Measurements from ENCODE around the gene HAPLN3. TPM values are rescaled to one million over a fixed set of nuclear protein-coding genes. Genes with fewer than 3 reads are reported as not detected.
A peak's percentile ranks its signal among the peaks of the same experiment; 100 is the strongest.
"Not testable (repeated sequence)": the region's sequence is repeated elsewhere in the genome, so short reads cannot be mapped to it uniquely, and the experiment has no call there.

HAPLN3 gene
- polyA plus RNA-seq, 2 of the 4 experiments (the other 2 are of a cell fraction) = 8.5 to 39.7 TPM

GRCh38 chr15:88928192-88928591, 32.8 kb upstream of the HAPLN3 start:
- not testable (repeated sequence) for ATAC-seq; DNase-seq (ENCODE audit: low read depth in 1 of 2, low spot score in 1 of 2); FAIRE-seq; H3K4me3 ChIP-seq; H3K9me3 ChIP-seq; H3K27ac ChIP-seq; H3K4me2 ChIP-seq
- ChIA-PET CTCF (interaction anchor here (0.8 kb wide), 1 partner anchor 23 kb away, joined by 3 read pairs; no protein-coding TSS in a partner anchor), POLR2A (interaction anchor here (1.0 kb wide), 1 partner anchor 15 kb away, joined by 3 read pairs; the partner anchor contains the start of gene MFGE8)
- peaks cover 21% of the 10 kb centered on the region for H3K4me1 ChIP-seq

- H3K4me3 ChIP-seq; H3K9me3 ChIP-seq; H3K27ac ChIP-seq; ATAC-seq; DNase-seq (ENCODE audit: low read depth in 1 of 2, low spot score in 1 of 2); H3K4me2 ChIP-seq; FAIRE-seq; POLR2A ChIA-PET: not testable (repeated sequence)
- WGBS (ENCODE audit: missing lambda C conversion rate) = 81% methylated on average over 2 of the region's 2 CpGs
- peaks cover 25% of the 10 kb centered on the region for H3K4me1 ChIP-seq
- CTCF ChIA-PET = interaction anchor here (0.7 to 2.0 kb wide), 8 partner anchors 10 to 92 kb away, joined by 3 to 13 read pairs (median 3); no protein-coding TSS in a partner anchor
These were observed 30.3 kb upstream of the HAPLN3 start for GRCh38 chr15:88925648-88926047.

GRCh38 chr15:88920892-88921435, 25.6 kb upstream of the HAPLN3 start:
- H3K9me3 ChIP-seq; H3K4me3 ChIP-seq; FAIRE-seq; TF ChIP-seq FOSL2 (IDR thresholded peaks at IDR 0.05): not testable (repeated sequence)
- WGBS (ENCODE audit: missing lambda C conversion rate) = 60% methylated on average over 12 of the region's 12 CpGs
- ATAC-seq (peak; percentile 83 to 89; a peak in 5 of 6 replicates), DNase-seq (ENCODE audit: low read depth in 1 of 2, low spot score in 1 of 2) (peak in 1 of 2 experiments; percentile 50)
- TF ChIP-seq, protein P1, sequence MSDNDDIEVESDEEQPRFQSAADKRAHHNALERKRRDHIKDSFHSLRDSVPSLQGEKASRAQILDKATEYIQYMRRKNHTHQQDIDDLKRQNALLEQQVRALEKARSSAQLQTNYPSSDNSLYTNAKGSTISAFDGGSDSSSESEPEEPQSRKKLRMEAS (IDR thresholded peaks at IDR 0.05) = 0 out of 2 replicates have a peak, but pooled peaks have one; percentile 35
- TF ChIP-seq FOSL2 (CRISPR knock-in tag; IDR thresholded peaks at IDR 0.05) (0 out of 2 replicates have a peak, but pooled peaks have one; percentile 11), CEBPB (IDR thresholded peaks at IDR 0.05) (peak in 1 of 2 experiments; percentile 8; a peak in 1 of 4 replicates)
- Histone ChIP-seq H3K27ac (peak overlapping the region; percentile 55 to 78), H3K4me1 (peaks cover 34% of the 10 kb centered on the region), H3K4me2 (peak overlapping the region; percentile 57)
- POLR2A ChIA-PET = interaction anchor here (0.7 to 2.3 kb wide), 4 partner anchors 8 to 77 kb away, joined by 3 to 15 read pairs (median 4); no protein-coding TSS in a partner anchor
- CTCF ChIA-PET = interaction anchor here (1.2 to 32.8 kb wide), 5 partner anchors 16 to 98 kb away, joined by 3 to 851 read pairs (median 8); no protein-coding TSS in a partner anchor

DNA sequence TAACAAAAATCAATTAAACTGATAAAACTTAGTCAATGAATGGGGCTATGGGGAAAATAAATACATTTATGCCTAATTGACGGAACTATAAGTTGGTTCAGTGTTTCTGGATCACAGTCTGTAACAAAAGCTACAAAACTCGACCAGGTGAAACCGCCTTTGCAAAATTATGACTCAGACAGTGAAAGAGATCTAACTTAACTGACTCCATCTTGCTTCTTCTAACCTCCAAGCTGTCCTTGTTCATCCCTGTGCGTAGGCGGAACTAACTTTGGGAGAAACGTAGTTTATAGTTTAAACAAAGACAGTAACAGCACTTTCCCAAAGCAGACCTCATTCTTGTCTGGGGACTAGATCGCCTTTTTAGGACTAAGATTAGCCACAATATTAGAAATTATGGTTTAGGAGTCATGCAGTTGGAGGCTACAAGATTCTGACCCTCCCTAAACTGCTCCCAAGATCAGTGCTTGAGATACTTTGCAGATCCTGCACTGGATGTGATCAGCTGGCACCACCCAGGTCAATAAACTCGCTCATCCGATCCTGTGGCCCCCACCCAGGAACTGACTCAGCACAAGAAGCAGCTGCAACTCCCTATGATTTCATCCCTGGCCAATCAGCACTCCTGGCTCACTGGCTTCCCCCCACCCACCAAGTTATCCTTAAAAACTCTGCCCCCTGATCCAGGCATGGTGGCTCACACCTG, 25.0 kb upstream of the HAPLN3 start:
- CTCF ChIA-PET = interaction anchor here (0.7 to 32.8 kb wide), 7 partner anchors 15 to 252 kb away, joined by 3 to 851 read pairs (median 4); no protein-coding TSS in a partner anchor
- Histone ChIP-seq H3K27ac (peak overlapping the region; percentile 55 to 78), H3K4me1 (peaks cover 34% of the 10 kb centered on the region), H3K9me3 (no peaks in the 10 kb centered on the region), H3K4me3 (no peak overlapping the region), H3K4me2 (peak overlapping the region; percentile 57)
- POLR2A ChIA-PET = interaction anchor here (0.7 to 2.3 kb wide), 3 partner anchors 8 to 73 kb away, joined by 3 to 15 read pairs (median 4); no protein-coding TSS in a partner anchor
- DNase-seq (ENCODE audit: low read depth in 1 of 2, low spot score in 1 of 2) = peak in 1 of 2 experiments; percentile 70
- WGBS (ENCODE audit: missing lambda C conversion rate) = 69% methylated on average over 9 of the region's 9 CpGs
- no peak for FAIRE-seq
- ATAC-seq = peak in 1 of 2 experiments; percentile 60; a peak in 3 of 6 replicates
- TF ChIP-seq HOXA7 (CRISPR knock-in tag; IDR thresholded peaks at IDR 0.05) = no peak
- no peak for TF ChIP-seq BHLHE40 (IDR thresholded peaks at IDR 0.05; ENCODE audit: low read depth, low read length)
- TF ChIP-seq, protein P2, sequence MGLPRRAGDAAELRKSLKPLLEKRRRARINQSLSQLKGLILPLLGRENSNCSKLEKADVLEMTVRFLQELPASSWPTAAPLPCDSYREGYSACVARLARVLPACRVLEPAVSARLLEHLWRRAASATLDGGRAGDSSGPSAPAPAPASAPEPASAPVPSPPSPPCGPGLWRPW (IDR thresholded peaks at IDR 0.05) = no peak
- TF ChIP-seq USF2 (IDR thresholded peaks at IDR 0.05) = no peak
- TF ChIP-seq E2F6 (IDR thresholded peaks at IDR 0.05; ENCODE audit: borderline replicate concordance, low read depth) = no peak
- 0 out of 2 replicates have a peak, but pooled peaks have one; percentile 52 for TF ChIP-seq HEYL (CRISPR knock-in tag; IDR thresholded peaks at IDR 0.05)
- TF ChIP-seq EHF (CRISPR knock-in tag; IDR thresholded peaks at IDR 0.05) = no peak
- TF ChIP-seq HDAC2 (IDR thresholded peaks at IDR 0.05) = no peak
- no peak for TF ChIP-seq ZFP36 (IDR thresholded peaks at IDR 0.05; ENCODE audit: borderline replicate concordance, partially characterized antibody)
- no peak for TF ChIP-seq RAD21 (conservative IDR thresholded peaks at IDR 0.05 in 1 of 2, IDR thresholded peaks at IDR 0.05 in 1 of 2)
- no peak for TF ChIP-seq CHD4 (IDR thresholded peaks at IDR 0.05; ENCODE audit: borderline replicate concordance)
- TF ChIP-seq EHMT2 (IDR thresholded peaks at IDR 0.05; ENCODE audit: low read depth) = no peak
- no peak for TF ChIP-seq BCL3 (IDR thresholded peaks at IDR 0.05)
- no peak for TF ChIP-seq PHF8 (IDR thresholded peaks at IDR 0.05; ENCODE audit: borderline replicate concordance, low read depth)
- no peak for TF ChIP-seq ZNF302 (CRISPR knock-in tag; IDR thresholded peaks at IDR 0.05)
- no peak for TF ChIP-seq NFE2L2 (conservative IDR thresholded peaks at IDR 0.05; ENCODE audit: low read length)
- no peak for TF ChIP-seq FOSL2 (IDR thresholded peaks at IDR 0.05)
- peak; percentile 4; the same call in 1 of the 2 replicates for TF ChIP-seq FOSL2 (CRISPR knock-in tag; IDR thresholded peaks at IDR 0.05)
- no peak for TF ChIP-seq POLR2AphosphoS2 (conservative IDR thresholded peaks at IDR 0.05; ENCODE audit: low read length)
- no peak for TF ChIP-seq GATA3 (IDR thresholded peaks at IDR 0.05; ENCODE audit: borderline replicate concordance)

All from A549 (cell line).